ENCODE data around the gene PKDCC.

Gene PKDCC

GRCh38 chr2:42044939-42045338, 2.9 kb upstream of the PKDCC start:
- Histone ChIP-seq H3K27me3 (ENCODE audit: control insufficient read depth, insufficient read depth, low read length) (peaks cover 11% of the 10 kb centered on the region), H3K9ac (ENCODE audit: low read depth, low read length) (no peak overlapping the region), H3K9me3 (ENCODE audit: control insufficient read depth, insufficient read depth, low read length) (no peaks in the 10 kb centered on the region), H3K36me3 (ENCODE audit: control insufficient read depth, insufficient read depth, low read length) (no peaks in the 10 kb centered on the region), H3K4me1 (ENCODE audit: control insufficient read depth, insufficient read depth, low read length) (peaks cover 11% of the 10 kb centered on the region), H3K4me3 (ENCODE audit: low read depth, low read length) (no peak overlapping the region)

GRCh38 chr2:42045352-42045751, 2.5 kb upstream of the PKDCC start:
- H3K4me1 ChIP-seq (ENCODE audit: control insufficient read depth, insufficient read depth, low read length), result peaks cover 12% of the 10 kb centered on the region
- H3K9me3 ChIP-seq (ENCODE audit: control insufficient read depth, insufficient read depth, low read length), result no peaks in the 10 kb centered on the region
- peaks cover 11% of the 10 kb centered on the region for H3K27me3 ChIP-seq (ENCODE audit: control insufficient read depth, insufficient read depth, low read length)
- H3K36me3 ChIP-seq (ENCODE audit: control insufficient read depth, insufficient read depth, low read length), result no peaks in the 10 kb centered on the region
- no peak overlapping the region for H3K4me3 ChIP-seq (ENCODE audit: low read depth, low read length)
- H3K9ac ChIP-seq (ENCODE audit: low read depth, low read length), result no peak overlapping the region

GRCh38 chr2:42045848-42046748, 1.7 kb upstream of the PKDCC start:
- Histone ChIP-seq H3K36me3 (ENCODE audit: control insufficient read depth, insufficient read depth, low read length) (no peaks in the 10 kb centered on the region), H3K4me3 (ENCODE audit: low read depth, low read length) (peak overlapping the region; percentile 12), H3K27me3 (ENCODE audit: control insufficient read depth, insufficient read depth, low read length) (peaks cover 11% of the 10 kb centered on the region), H3K9me3 (ENCODE audit: control insufficient read depth, insufficient read depth, low read length) (no peaks in the 10 kb centered on the region), H3K4me1 (ENCODE audit: control insufficient read depth, insufficient read depth, low read length) (peaks cover 20% of the 10 kb centered on the region), H3K9ac (ENCODE audit: low read depth, low read length) (peak overlapping the region; percentile 17)

- Histone ChIP-seq H3K36me3 (ENCODE audit: control insufficient read depth, insufficient read depth, low read length) (no peaks in the 10 kb centered on the region), H3K27me3 (ENCODE audit: control insufficient read depth, insufficient read depth, low read length) (peaks cover 11% of the 10 kb centered on the region), H3K9me3 (ENCODE audit: control insufficient read depth, insufficient read depth, low read length) (no peaks in the 10 kb centered on the region), H3K9ac (ENCODE audit: low read depth, low read length) (no peak overlapping the region), H3K4me3 (ENCODE audit: low read depth, low read length) (peak overlapping the region; percentile 87), H3K4me1 (ENCODE audit: control insufficient read depth, insufficient read depth, low read length) (peaks cover 23% of the 10 kb centered on the region)
Measured at GRCh38 chr2:42046819-42047487, 868 bp upstream of the PKDCC start.

DNA sequence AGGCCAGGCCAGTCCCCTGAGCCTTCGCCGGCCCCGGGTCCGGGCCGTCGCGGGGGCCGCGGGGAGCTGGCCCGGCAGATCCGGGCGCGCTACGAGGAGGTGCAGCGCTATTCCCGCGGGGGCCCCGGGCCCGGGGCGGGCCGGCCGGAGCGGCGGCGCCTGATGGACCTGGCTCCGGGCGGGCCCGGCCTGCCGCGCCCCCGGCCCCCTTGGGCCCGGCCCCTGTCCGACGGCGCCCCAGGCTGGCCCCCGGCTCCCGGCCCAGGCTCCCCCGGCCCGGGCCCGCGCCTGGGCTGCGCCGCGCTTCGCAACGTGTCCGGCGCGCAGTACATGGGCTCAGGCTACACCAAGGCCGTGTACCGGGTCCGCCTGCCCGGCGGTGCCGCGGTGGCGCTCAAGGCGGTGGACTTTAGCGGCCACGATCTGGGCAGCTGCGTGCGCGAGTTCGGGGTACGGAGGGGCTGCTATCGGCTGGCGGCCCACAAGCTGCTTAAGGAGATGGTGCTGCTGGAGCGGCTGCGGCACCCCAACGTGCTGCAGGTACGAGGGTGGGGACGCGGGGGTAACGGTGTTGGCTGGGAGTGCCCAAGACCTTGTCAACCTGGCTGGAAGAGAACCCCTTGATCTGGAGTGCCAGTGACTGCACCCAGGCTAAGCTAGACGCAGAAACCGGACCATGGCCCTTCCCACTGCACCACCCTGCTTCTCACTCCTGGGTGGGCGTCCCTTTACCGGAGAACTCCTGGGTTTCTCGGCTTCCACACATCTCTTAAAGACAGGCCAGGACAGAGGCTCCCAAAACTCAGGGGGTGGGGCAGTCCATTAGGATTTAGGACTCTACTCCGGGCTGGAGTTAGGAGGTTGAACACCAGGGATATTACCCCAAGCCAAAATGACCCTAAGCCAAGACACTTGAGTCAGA, 739 bp downstream of the PKDCC start:
- H3K9ac ChIP-seq (ENCODE audit: low read depth, low read length), result peak overlapping the region; percentile 76
- peaks cover 5% of the 10 kb centered on the region for H3K36me3 ChIP-seq (ENCODE audit: control insufficient read depth, insufficient read depth, low read length)
- peak overlapping the region; percentile 84 for H3K4me3 ChIP-seq (ENCODE audit: low read depth, low read length)
- H3K27me3 ChIP-seq (ENCODE audit: control insufficient read depth, insufficient read depth, low read length), result peaks cover 11% of the 10 kb centered on the region
- peaks cover 28% of the 10 kb centered on the region for H3K4me1 ChIP-seq (ENCODE audit: control insufficient read depth, insufficient read depth, low read length)
- no peaks in the 10 kb centered on the region for H3K9me3 ChIP-seq (ENCODE audit: control insufficient read depth, insufficient read depth, low read length)

- Histone ChIP-seq H3K4me3 (ENCODE audit: low read depth, low read length) (peak overlapping the region; percentile 84), H3K4me1 (ENCODE audit: control insufficient read depth, insufficient read depth, low read length) (peaks cover 30% of the 10 kb centered on the region), H3K9me3 (ENCODE audit: control insufficient read depth, insufficient read depth, low read length) (no peaks in the 10 kb centered on the region), H3K27me3 (ENCODE audit: control insufficient read depth, insufficient read depth, low read length) (peaks cover 11% of the 10 kb centered on the region), H3K36me3 (ENCODE audit: control insufficient read depth, insufficient read depth, low read length) (peaks cover 12% of the 10 kb centered on the region), H3K9ac (ENCODE audit: low read depth, low read length) (peak overlapping the region; percentile 76)
Measured at GRCh38 chr2:42049221-42050009, 1.6 kb downstream of the PKDCC start.

- Histone ChIP-seq H3K36me3 (ENCODE audit: control insufficient read depth, insufficient read depth, low read length) (peaks cover 19% of the 10 kb centered on the region), H3K4me1 (ENCODE audit: control insufficient read depth, insufficient read depth, low read length) (peaks cover 30% of the 10 kb centered on the region), H3K4me3 (ENCODE audit: low read depth, low read length) (peak overlapping the region; percentile 84), H3K9me3 (ENCODE audit: control insufficient read depth, insufficient read depth, low read length) (no peaks in the 10 kb centered on the region), H3K27me3 (ENCODE audit: control insufficient read depth, insufficient read depth, low read length) (peaks cover 11% of the 10 kb centered on the region), H3K9ac (ENCODE audit: low read depth, low read length) (no peak overlapping the region)
Measured at GRCh38 chr2:42050010-42050702, 2.3 kb downstream of the PKDCC start.

- Histone ChIP-seq H3K9ac (ENCODE audit: low read depth, low read length) (no peak overlapping the region), H3K4me3 (ENCODE audit: low read depth, low read length) (peak overlapping the region; percentile 84), H3K4me1 (ENCODE audit: control insufficient read depth, insufficient read depth, low read length) (peaks cover 30% of the 10 kb centered on the region), H3K9me3 (ENCODE audit: control insufficient read depth, insufficient read depth, low read length) (no peaks in the 10 kb centered on the region), H3K36me3 (ENCODE audit: control insufficient read depth, insufficient read depth, low read length) (peaks cover 27% of the 10 kb centered on the region), H3K27me3 (ENCODE audit: control insufficient read depth, insufficient read depth, low read length) (peaks cover 11% of the 10 kb centered on the region)
Measured at GRCh38 chr2:42050703-42051542, 3.1 kb downstream of the PKDCC start.

DNA sequence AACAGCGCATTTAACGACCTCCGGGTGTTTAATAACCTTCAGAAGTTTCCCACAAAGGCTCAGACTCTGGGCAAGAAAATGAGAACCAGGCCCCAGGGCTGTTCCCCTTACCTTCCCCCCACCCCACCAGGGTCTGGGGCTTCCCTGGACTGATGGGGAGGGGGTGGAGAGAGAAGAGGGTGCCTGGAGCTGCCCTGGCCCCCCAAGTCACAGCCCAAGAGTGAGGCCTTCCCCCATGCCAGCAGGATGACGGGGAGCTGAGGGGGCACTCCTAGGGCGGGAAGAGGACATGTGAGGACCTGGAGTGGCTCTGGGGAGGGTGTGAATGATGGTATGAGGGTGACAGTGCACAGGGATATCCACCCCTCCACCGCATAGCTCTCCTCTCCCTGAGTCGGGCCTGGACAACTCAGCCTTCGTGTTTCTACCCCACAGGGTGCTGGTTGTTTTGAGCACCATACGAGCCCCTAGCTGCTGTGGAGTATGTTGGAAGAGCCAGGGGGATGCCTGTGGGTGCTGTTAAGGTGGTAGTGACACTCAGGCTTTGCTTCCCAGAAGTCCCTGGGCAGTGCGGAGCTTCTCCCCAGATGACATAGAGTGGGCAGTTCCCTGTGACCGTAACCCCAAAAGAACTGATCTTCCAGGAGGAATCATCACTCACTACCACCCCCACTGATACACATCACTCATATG, 3.9 kb downstream of the PKDCC start:
- H3K4me1 ChIP-seq (ENCODE audit: control insufficient read depth, insufficient read depth, low read length), result peaks cover 24% of the 10 kb centered on the region
- no peak overlapping the region for H3K9ac ChIP-seq (ENCODE audit: low read depth, low read length)
- H3K27me3 ChIP-seq (ENCODE audit: control insufficient read depth, insufficient read depth, low read length), result peaks cover 11% of the 10 kb centered on the region
- no peaks in the 10 kb centered on the region for H3K9me3 ChIP-seq (ENCODE audit: control insufficient read depth, insufficient read depth, low read length)
- H3K4me3 ChIP-seq (ENCODE audit: low read depth, low read length), result no peak overlapping the region
- H3K36me3 ChIP-seq (ENCODE audit: control insufficient read depth, insufficient read depth, low read length), result peaks cover 32% of the 10 kb centered on the region
